Keratinocyte (primary cell): ENCODE measurements around the gene SOCS3. TPM values are rescaled to one million over a fixed set of nuclear protein-coding genes. Genes with fewer than 3 reads are reported as not detected.

Experiments used
- DNase-seq: peaks from one replicate; pipeline ENCODE4 v3.0.0-alpha.2; 2011; ENCODE audit warnings: low read depth, missing footprints, low spot score
- FAIRE-seq: peaks from 2 replicates; lab custom pipeline; 2011; peaks lifted over from hg19 to GRCh38; lab: Jason Lieb, UNC
- H2AFZ ChIP-seq: 2 replicates; pipeline ENCODE4 v1.6.0; 2012; ENCODE audit warnings: low read length, control low read depth, inconsistent platforms; ENCODE audit not compliant: control insufficient read depth
- H3K27ac ChIP-seq: 2 replicates; pipeline ENCODE4 v1.5.1; 2011; ENCODE audit warnings: low read length; ENCODE audit not compliant: control insufficient read depth, insufficient read depth
- H3K27me3 ChIP-seq: 3 replicates; pipeline ENCODE4 v1.6.0; 2011; ENCODE audit warnings: low read length; ENCODE audit not compliant: control insufficient read depth, insufficient read depth; ENCODE audit errors: extremely low read depth
- H3K36me3 ChIP-seq, 2 experiments: 2 replicates in 1 of 2; 3 replicates in 1 of 2; pipeline ENCODE4 v1.5.1; 2011; ENCODE audit warnings: low read length in 2 of 2, mild to moderate bottlenecking in 1 of 2; ENCODE audit not compliant: control insufficient read depth in 2 of 2, insufficient read depth in 2 of 2; ENCODE audit errors: extremely low read depth in 1 of 2
- H3K4me1 ChIP-seq: 3 replicates; pipeline ENCODE4 v1.5.1; 2011; ENCODE audit warnings: low read length; ENCODE audit not compliant: control insufficient read depth, insufficient read depth; ENCODE audit errors: extremely low read depth
- H3K4me2 ChIP-seq: 3 replicates; pipeline ENCODE4 v1.6.0; 2011; ENCODE audit warnings: low read depth, low read length; ENCODE audit not compliant: control insufficient read depth, insufficient read depth; ENCODE audit errors: extremely low read depth
- H3K4me3 ChIP-seq, 3 experiments: fragments of 200-600 bp in 1 of 3; sonication (generic) in 1 of 3; 2 replicates in 2 of 3; 3 replicates in 1 of 3; pipeline ENCODE4 v1.5.1; 2011 to 2016; ENCODE audit warnings: low read length in 3 of 3, mild to moderate bottlenecking in 3 of 3, control low read depth in 2 of 3, inconsistent platforms in 1 of 3, low read depth in 1 of 3, mixed read lengths in 1 of 3, mixed run types in 1 of 3, moderate library complexity in 1 of 3; ENCODE audit not compliant: control insufficient read depth in 2 of 3, insufficient read depth in 2 of 3; ENCODE audit errors: extremely low read depth in 1 of 3
- H3K79me2 ChIP-seq: 2 replicates; pipeline ENCODE4 v1.6.0; 2012; ENCODE audit warnings: low read length; ENCODE audit not compliant: control insufficient read depth, insufficient read depth
- H3K9ac ChIP-seq: 3 replicates; pipeline ENCODE4 v1.6.0; 2011; ENCODE audit warnings: low read length; ENCODE audit not compliant: control insufficient read depth, insufficient read depth; ENCODE audit errors: extremely low read depth
- H3K9me1 ChIP-seq: 3 replicates; pipeline ENCODE4 v1.6.0; 2011; ENCODE audit warnings: low read length; ENCODE audit not compliant: control insufficient read depth, insufficient read depth; ENCODE audit errors: extremely low read depth
- H3K9me3 ChIP-seq: 2 replicates; pipeline ENCODE4 v1.5.1; 2012; ENCODE audit warnings: low read depth, low read length; ENCODE audit not compliant: control insufficient read depth
- H4K20me1 ChIP-seq: 3 replicates; pipeline ENCODE4 v1.6.0; 2011; ENCODE audit warnings: low read length; ENCODE audit not compliant: control insufficient read depth, insufficient read depth; ENCODE audit errors: extremely low read depth
- CTCF ChIP-seq, 3 experiments: IDR thresholded peaks in 1 of 3; conservative IDR thresholded peaks in 1 of 3; optimal IDR thresholded peaks in 1 of 3; 2 replicates in 2 of 3; 3 replicates in 1 of 3; pipeline versions ENCODE3 to v1.5.1; 2011; ENCODE audit warnings: low read length in 3 of 3, mild to moderate bottlenecking in 3 of 3, moderate library complexity in 2 of 3, control low read depth in 1 of 3, inconsistent platforms in 1 of 3; ENCODE audit not compliant: insufficient read depth in 2 of 3; ENCODE audit errors: extremely low read depth in 1 of 3
- EZH2 ChIP-seq: IDR thresholded peaks from one replicate; pipeline ENCODE4 v1.6.1; 2012; ENCODE audit warnings: inconsistent platforms, mild to moderate bottlenecking, low read length, moderate library complexity
- dilution Hi-C: fragments of 300-500 bp; cut with MboI; formaldehyde crosslinking; loops from one replicate; pipeline ENCODE4 v1.7.0; 2020; ENCODE audit warnings: low sequenced_read_pairs; ENCODE audit not compliant: extremely low pct_ligation_motif_present
- polyA plus RNA-seq, 5 experiments: library from polyadenylated mRNA; depleted of rRNA in 3 of 5; stranded (reverse) in 3 of 5; stranded (forward) in 1 of 5; unstranded in 1 of 5; fragments of >200 nt; gene quantifications; 1 replicate in 1 of 5; 2 replicates in 3 of 5; 3 replicates in 1 of 5; pipeline versions ENCODE4 v1.2.1 to v1.2.3, GENCODE V29; 2011 to 2012; ENCODE audit warnings: missing spikeins in 2 of 5, low read depth in 1 of 5, low replicate concordance in 1 of 5

Gene SOCS3
- polyA plus RNA-seq, 1 donor (not counting 4 experiments of a cell fraction or from before 2014, with no cell fraction given) = 9.4 TPM

- Histone ChIP-seq H3K4me2 (no peak overlapping the region), H3K27ac (no peak overlapping the region), H3K4me1 (no peaks in the 10 kb centered on the region), H3K36me3 (no peaks in the 10 kb centered on the region), H3K27me3 (peaks cover 18% of the 10 kb centered on the region), H3K9me1 (no peaks in the 10 kb centered on the region), H3K79me2 (no peaks in the 10 kb centered on the region), H2AFZ (no peak overlapping the region), H3K4me3 (no peak overlapping the region), H3K9ac (no peak overlapping the region), H3K9me3 (no peaks in the 10 kb centered on the region), H4K20me1 (no peaks in the 10 kb centered on the region)
- TF ChIP-seq CTCF (optimal IDR thresholded peaks at IDR 0.05 in 1 of 3, IDR thresholded peaks at IDR 0.05 in 1 of 3, conservative IDR thresholded peaks at IDR 0.05 in 1 of 3; ENCODE audit: extremely low read depth in 1 of 3, insufficient read depth in 2 of 3, low read length in 3 of 3) (no peak), EZH2 (no peak)
- DNase-seq = no peak
- dilution Hi-C loops = no loop called here
- FAIRE-seq = no peak
These were observed 6.4 kb upstream of the SOCS3 start for GRCh38 chr17:78366109-78366848.

DNA sequence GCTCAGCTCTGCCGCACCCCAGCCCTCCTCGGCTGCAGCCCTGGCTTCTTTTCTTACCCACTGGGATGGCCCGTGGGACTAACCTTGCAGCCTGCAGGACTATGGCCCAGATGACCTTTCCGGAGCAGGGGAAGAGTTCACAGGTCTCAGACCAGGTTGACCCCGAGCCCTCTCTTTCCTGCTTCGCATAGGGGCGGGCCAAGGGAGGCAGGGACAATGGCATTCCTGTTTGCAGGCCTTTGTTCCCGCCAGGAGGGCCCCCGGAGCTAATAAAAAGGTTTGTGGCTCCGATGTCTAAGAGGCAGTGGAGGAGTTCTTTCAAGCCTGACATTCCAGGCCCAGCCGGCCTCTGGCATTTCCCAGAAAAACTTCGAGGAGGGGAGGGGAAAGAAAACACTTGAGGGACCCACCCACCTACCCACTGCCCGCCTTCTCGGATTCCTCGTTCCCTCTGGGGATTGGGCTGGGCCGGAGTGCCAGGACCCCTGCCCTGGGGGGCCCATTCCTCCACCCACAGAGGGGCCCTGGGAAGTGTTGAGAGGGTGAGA lies 5.8 kb upstream of the SOCS3 start:
- dilution Hi-C loops = no loop called here
- no peak for TF ChIP-seq CTCF (optimal IDR thresholded peaks at IDR 0.05 in 1 of 3, IDR thresholded peaks at IDR 0.05 in 1 of 3, conservative IDR thresholded peaks at IDR 0.05 in 1 of 3; ENCODE audit: extremely low read depth in 1 of 3, insufficient read depth in 2 of 3, low read length in 3 of 3)
- no peak for TF ChIP-seq EZH2
- FAIRE-seq (no peak), DNase-seq (no peak)
- H3K4me1 ChIP-seq = peaks cover under 1% of the 10 kb centered on the region
- no peaks in the 10 kb centered on the region for H3K9me3 ChIP-seq
- no peaks in the 10 kb centered on the region for H3K79me2 ChIP-seq
- no peaks in the 10 kb centered on the region for H4K20me1 ChIP-seq
- H3K27me3 ChIP-seq = peaks cover 18% of the 10 kb centered on the region
- H3K9me1 ChIP-seq = no peaks in the 10 kb centered on the region
- no peak overlapping the region for H3K27ac ChIP-seq
- H2AFZ ChIP-seq = no peak overlapping the region
- H3K36me3 ChIP-seq = no peaks in the 10 kb centered on the region
- H3K4me2 ChIP-seq = no peak overlapping the region
- no peak overlapping the region for H3K9ac ChIP-seq
- H3K4me3 ChIP-seq = no peak overlapping the region
